Neural crest cell (in vitro differentiated cells): ENCODE data around the gene LSAMP. TPM values are rescaled to one million over a fixed set of nuclear protein-coding genes. Genes with fewer than 3 reads are reported as not detected.

ENCODE experiments used
- DNase-seq: peaks from one replicate; pipeline ENCODE4 v3.0.0; 2021; ENCODE audit warnings: low read depth, mixed read lengths, low spot score
- H3K27ac Mint-ChIP-seq: one replicate; pipeline ENCODE4 v1.8.0; 2021; ENCODE audit warnings: mild to moderate bottlenecking, mixed read lengths; ENCODE audit not compliant: unreplicated experiment
- H3K27me3 Mint-ChIP-seq: 2 replicates; pipeline ENCODE4 v1.8.0; 2021; ENCODE audit warnings: low read depth, mild to moderate bottlenecking, mixed read lengths
- H3K36me3 Mint-ChIP-seq: 2 replicates; pipeline ENCODE4 v1.8.0; 2021; ENCODE audit warnings: low read depth, mild to moderate bottlenecking, mixed read lengths
- H3K4me1 Mint-ChIP-seq: 2 replicates; pipeline ENCODE4 v1.8.0; 2021; ENCODE audit warnings: mixed read lengths
- H3K4me3 Mint-ChIP-seq: one replicate; pipeline ENCODE4 v1.8.0; 2021; ENCODE audit warnings: mild to moderate bottlenecking, mixed read lengths
- H3K9me3 Mint-ChIP-seq: 2 replicates; pipeline ENCODE4 v1.8.0; 2021; ENCODE audit warnings: mixed read lengths
- CTCF ChIP-seq: fragments of 200-600 bp; sonication (generic); conservative IDR thresholded peaks from 2 replicates; pipeline ENCODE4 v1.5.0; 2021; ENCODE audit warnings: antibody characterized with exemption, mild to moderate bottlenecking
- long read RNA-seq: library from polyadenylated mRNA; unstranded; transcript quantifications from one replicate; pipeline ENCODE4 v2.0.0, GENCODE V29; 2020
- total RNA-seq: library from RNA; stranded (reverse); gene quantifications from 2 replicates; pipeline ENCODE4 v1.2.1, GENCODE V29; 2021

The LSAMP gene
- 36.6 and 36.7 TPM in 2 replicates for total RNA-seq
- long read RNA-seq, partial matches to known transcripts: 0 of 19 reads
- long read RNA-seq, other reads (novel, unspliced or antisense): 19 of 19 reads

GRCh38 chr3:116445311-116445841 lies at the start of gene LSAMP:
Gene LSAMP, minus strand, starts transcription at chr3:116445487.
- peak; percentile 73 for DNase-seq
- Mint-ChIP-seq H3K27me3 (no peaks in the 10 kb centered on the region), H3K27ac (peak within 1 kb of the TSS; percentile 97), H3K4me1 (peaks cover 58% of the 10 kb centered on the region), H3K36me3 (no peaks in the 10 kb centered on the region), H3K4me3 (peak within 1 kb of the TSS; percentile 95), H3K9me3 (peaks cover 2% of the 10 kb centered on the region)
- TF ChIP-seq CTCF: no peak

GRCh38 chr3:116492379-116492778 lies 47.1 kb upstream of the LSAMP start:
- no peak for TF ChIP-seq CTCF
- H3K4me1 Mint-ChIP-seq: peaks cover 4% of the 10 kb centered on the region

GRCh38 chr3:116483135-116483534 lies 37.8 kb upstream of the LSAMP start:
- H3K27ac Mint-ChIP-seq: no peak overlapping the region
- no peaks in the 10 kb centered on the region for H3K27me3 Mint-ChIP-seq
- peaks cover 13% of the 10 kb centered on the region for H3K9me3 Mint-ChIP-seq
- no peak for TF ChIP-seq CTCF
- peaks cover 14% of the 10 kb centered on the region for H3K36me3 Mint-ChIP-seq
- no peak for DNase-seq
- no peaks in the 10 kb centered on the region for H3K4me1 Mint-ChIP-seq
- no peak overlapping the region for H3K4me3 Mint-ChIP-seq

More at GRCh38 chr3:116492379-116492778, 47.1 kb upstream of the LSAMP start:
- Mint-ChIP-seq H3K36me3 (no peaks in the 10 kb centered on the region), H3K27me3 (no peaks in the 10 kb centered on the region), H3K4me3 (no peak overlapping the region), H3K9me3 (peaks cover 15% of the 10 kb centered on the region), H3K27ac (no peak overlapping the region)
- DNase-seq: no peak

GRCh38 chr3:116476691-116477090 lies 31.4 kb upstream of the LSAMP start:
- Mint-ChIP-seq H3K4me1 (peaks cover 7% of the 10 kb centered on the region), H3K27me3 (no peaks in the 10 kb centered on the region), H3K27ac (no peak overlapping the region), H3K36me3 (peaks cover 16% of the 10 kb centered on the region), H3K4me3 (no peak overlapping the region), H3K9me3 (peaks cover 12% of the 10 kb centered on the region)
- no peak for DNase-seq
- TF ChIP-seq CTCF: no peak

- peaks cover 8% of the 10 kb centered on the region for H3K9me3 Mint-ChIP-seq
- H3K27me3 Mint-ChIP-seq: no peaks in the 10 kb centered on the region
- H3K27ac Mint-ChIP-seq: no peak overlapping the region
- peaks cover 9% of the 10 kb centered on the region for H3K36me3 Mint-ChIP-seq
- no peak overlapping the region for H3K4me3 Mint-ChIP-seq
- peaks cover 7% of the 10 kb centered on the region for H3K4me1 Mint-ChIP-seq
- no peak for TF ChIP-seq CTCF
- DNase-seq: no peak
Observed at GRCh38 chr3:116474801-116475200, 29.5 kb upstream of the LSAMP start.
